Gastrocnemius medialis (tissue), 4 donors: ENCODE data around the gene MAU2.

Experiments
- POLR2A ChIP-seq, 2 donors: fragments of 450-650 bp; IDR thresholded peaks; one replicate each; pipeline ENCODE4 v1.6.1; 2017; ENCODE audit warnings: antibody characterized with exemption in 2 of 2, mild to moderate bottlenecking in 2 of 2, moderate library complexity in 2 of 2
- TF ChIP-seq, protein P1 (sequence below), 5 experiments: fragments of 450-650 bp in 3 of 5; fragments of 200-600 bp in 2 of 5; sonication (generic) in 2 of 5; IDR thresholded peaks in 4 of 5; conservative IDR thresholded peaks in 1 of 5; 1 replicate in 4 of 5; 2 replicates in 1 of 5; pipeline ENCODE4 v1.5.1; 2016 to 2019; ENCODE audit warnings: antibody characterized with exemption in 5 of 5, mild to moderate bottlenecking in 3 of 5, moderate library complexity in 3 of 5

DNA sequence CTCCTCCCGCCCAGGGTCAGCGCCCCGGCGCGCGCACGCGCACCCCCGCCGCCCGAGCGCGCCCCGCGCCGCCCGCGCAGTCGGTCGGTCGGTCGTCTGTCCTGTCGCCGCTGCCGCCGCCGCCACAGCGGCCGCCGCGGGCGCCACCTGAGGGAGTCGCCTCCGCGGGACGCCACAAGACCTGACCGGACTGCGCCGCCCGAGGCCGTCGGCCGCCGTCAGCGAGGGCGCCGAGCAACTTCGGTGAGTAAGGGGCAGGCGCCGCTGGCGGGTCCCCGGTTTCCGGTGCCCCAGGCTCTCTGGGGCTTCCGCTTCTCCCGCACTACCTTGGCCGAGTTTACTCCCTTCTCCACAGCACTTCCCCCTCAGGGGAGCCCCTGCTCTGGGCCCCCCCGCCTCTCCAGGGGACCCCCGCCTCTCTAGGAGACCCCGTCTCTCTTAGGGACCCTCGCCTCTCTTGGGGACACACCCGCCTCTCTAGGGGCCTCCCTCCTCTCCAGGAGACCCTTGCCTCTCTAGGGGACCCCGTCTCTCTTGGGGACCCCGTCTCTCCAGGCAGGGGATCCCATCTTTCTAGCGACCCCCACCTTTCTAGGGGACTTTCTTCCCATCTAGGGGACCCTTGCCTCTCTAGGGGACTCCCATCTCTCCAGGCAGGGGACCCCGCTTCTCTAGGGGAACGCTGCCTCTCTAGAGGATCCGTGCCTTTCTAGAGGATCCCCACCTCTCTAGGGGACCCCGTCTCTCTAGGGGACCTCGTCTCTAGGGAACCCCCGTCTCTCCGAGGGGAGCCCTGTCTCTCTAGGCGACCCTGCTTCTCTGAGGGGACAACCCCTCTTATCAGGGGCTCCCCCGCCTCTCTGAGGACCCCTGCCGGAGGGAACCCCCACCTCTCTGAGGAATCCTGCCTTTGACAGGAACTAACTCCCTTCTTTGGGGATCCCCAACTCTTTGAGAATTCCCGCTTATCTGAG lies 65.6 kb downstream of the MAU2 start:
- TF ChIP-seq POLR2A (IDR thresholded peaks at IDR 0.05), result peak; percentile 22 to 61
- TF ChIP-seq, protein P1, sequence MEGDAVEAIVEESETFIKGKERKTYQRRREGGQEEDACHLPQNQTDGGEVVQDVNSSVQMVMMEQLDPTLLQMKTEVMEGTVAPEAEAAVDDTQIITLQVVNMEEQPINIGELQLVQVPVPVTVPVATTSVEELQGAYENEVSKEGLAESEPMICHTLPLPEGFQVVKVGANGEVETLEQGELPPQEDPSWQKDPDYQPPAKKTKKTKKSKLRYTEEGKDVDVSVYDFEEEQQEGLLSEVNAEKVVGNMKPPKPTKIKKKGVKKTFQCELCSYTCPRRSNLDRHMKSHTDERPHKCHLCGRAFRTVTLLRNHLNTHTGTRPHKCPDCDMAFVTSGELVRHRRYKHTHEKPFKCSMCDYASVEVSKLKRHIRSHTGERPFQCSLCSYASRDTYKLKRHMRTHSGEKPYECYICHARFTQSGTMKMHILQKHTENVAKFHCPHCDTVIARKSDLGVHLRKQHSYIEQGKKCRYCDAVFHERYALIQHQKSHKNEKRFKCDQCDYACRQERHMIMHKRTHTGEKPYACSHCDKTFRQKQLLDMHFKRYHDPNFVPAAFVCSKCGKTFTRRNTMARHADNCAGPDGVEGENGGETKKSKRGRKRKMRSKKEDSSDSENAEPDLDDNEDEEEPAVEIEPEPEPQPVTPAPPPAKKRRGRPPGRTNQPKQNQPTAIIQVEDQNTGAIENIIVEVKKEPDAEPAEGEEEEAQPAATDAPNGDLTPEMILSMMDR (IDR thresholded peaks at IDR 0.05 in 4 of 5, conservative IDR thresholded peaks at IDR 0.05 in 1 of 5), result peak in 1 of 5 experiments; percentile 5
